Measurements from ENCODE around the gene GANC. TPM values are rescaled to one million over a fixed set of nuclear protein-coding genes. Genes with fewer than 3 reads are reported as not detected.

Gene GANC
- total RNA-seq, 1 donor from 2014 or later = 12.5 TPM

DNA sequence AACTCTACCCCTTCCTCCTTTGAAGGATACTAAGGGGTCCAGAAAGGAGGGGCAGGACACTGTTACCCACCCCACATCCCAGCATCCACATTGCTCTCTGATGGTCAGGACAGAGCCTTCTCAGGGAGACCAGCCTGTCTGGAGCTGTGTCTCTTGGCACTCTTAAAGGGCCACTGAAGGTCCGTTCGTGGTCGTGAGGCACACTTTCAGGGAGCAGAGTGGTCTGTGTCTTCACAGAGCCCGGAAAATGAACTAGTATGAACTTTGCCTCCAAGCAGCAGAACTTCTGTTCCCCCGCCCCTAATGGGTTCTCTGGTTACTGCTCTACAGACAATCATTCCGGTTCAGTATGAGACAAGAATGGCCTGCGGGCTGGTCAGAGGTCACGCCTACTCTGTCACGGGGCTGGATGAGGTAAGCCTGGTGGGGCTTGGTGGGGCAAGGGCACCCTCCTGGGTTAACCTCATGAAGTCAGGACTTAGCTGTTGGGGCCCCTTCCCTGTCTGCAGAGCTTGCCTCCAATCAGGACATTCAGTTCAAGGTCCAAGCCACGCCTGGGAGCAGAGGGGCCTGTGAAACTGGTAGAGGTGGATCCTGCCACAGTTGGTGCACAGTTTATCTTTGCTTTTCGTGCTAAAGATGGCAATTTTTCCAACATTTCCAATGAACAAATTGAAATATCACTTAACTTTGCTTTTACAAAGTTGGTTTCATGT is 119.5 kb downstream of the GANC start:
- FAIRE-seq (no peak), DNase-seq (ENCODE audit: low read depth) (no peak)
- no peak overlapping the region for H3K9ac ChIP-seq (ENCODE audit: low read length)
- H3K4me3 ChIP-seq (ENCODE audit: insufficient read depth, low read depth, low read length) = no peak overlapping the region
- no peak overlapping the region for H2AFZ ChIP-seq (ENCODE audit: low read depth, low read length)
- H3K36me3 ChIP-seq (ENCODE audit: insufficient read depth, low read length) = no peaks in the 10 kb centered on the region
- Mint-ChIP-seq H3K4me3 (ENCODE audit: unreplicated experiment) (no peak overlapping the region), H3K27ac (ENCODE audit: unreplicated experiment) (no peak overlapping the region), H3K9me3 (ENCODE audit: unreplicated experiment) (no peaks in the 10 kb centered on the region), H3K4me1 (ENCODE audit: low read depth, unreplicated experiment) (no peaks in the 10 kb centered on the region), H3K27me3 (ENCODE audit: low read depth, unreplicated experiment) (peaks cover 9% of the 10 kb centered on the region), H3K36me3 (ENCODE audit: low read depth, unreplicated experiment) (peaks cover 6% of the 10 kb centered on the region)
- TF ChIP-seq, protein P1, sequence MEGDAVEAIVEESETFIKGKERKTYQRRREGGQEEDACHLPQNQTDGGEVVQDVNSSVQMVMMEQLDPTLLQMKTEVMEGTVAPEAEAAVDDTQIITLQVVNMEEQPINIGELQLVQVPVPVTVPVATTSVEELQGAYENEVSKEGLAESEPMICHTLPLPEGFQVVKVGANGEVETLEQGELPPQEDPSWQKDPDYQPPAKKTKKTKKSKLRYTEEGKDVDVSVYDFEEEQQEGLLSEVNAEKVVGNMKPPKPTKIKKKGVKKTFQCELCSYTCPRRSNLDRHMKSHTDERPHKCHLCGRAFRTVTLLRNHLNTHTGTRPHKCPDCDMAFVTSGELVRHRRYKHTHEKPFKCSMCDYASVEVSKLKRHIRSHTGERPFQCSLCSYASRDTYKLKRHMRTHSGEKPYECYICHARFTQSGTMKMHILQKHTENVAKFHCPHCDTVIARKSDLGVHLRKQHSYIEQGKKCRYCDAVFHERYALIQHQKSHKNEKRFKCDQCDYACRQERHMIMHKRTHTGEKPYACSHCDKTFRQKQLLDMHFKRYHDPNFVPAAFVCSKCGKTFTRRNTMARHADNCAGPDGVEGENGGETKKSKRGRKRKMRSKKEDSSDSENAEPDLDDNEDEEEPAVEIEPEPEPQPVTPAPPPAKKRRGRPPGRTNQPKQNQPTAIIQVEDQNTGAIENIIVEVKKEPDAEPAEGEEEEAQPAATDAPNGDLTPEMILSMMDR (IDR thresholded peaks at IDR 0.05; ENCODE audit: insufficient read depth, low read depth, low read length) = no peak
- no peak for TF ChIP-seq EZH2 (IDR thresholded peaks at IDR 0.05; ENCODE audit: insufficient read depth, low read length)
- peaks cover 2% of the 10 kb centered on the region for H3K9me3 ChIP-seq (ENCODE audit: insufficient read depth, low read depth, low read length)
- no peak overlapping the region for H3K27ac ChIP-seq (ENCODE audit: low read depth, low read length)
- no peaks in the 10 kb centered on the region for H4K20me1 ChIP-seq (ENCODE audit: insufficient read depth, low read length)
- H3K4me2 ChIP-seq (ENCODE audit: low read length) = no peak overlapping the region
- H3K79me2 ChIP-seq (ENCODE audit: insufficient read depth, low read length) = no peaks in the 10 kb centered on the region
- H3K27me3 ChIP-seq (ENCODE audit: insufficient read depth, low read length) = no peaks in the 10 kb centered on the region
- H3K4me1 ChIP-seq (ENCODE audit: insufficient read depth, low read length) = no peaks in the 10 kb centered on the region

DNA sequence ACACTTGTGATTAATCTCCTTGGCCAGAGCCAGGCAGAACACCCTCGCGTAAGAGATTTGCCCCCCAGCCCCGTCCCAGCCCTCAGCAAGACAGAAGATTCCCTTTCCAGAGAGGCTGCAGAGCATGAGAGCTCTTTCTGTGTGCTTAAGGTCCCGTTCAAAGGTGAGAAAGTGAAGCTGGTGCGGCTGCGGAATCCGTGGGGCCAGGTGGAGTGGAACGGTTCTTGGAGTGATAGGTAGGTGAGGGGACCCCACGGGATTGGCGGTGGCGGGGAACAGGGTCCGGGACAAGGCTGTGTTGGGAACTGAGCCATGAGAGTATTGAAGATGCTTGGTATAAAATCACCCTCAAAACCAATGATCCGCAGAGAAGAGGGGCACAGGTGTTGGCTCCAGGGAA is 121.1 kb downstream of the GANC start:
- TF ChIP-seq, protein P1 (IDR thresholded peaks at IDR 0.05; ENCODE audit: insufficient read depth, low read depth, low read length) = no peak
- no peak for TF ChIP-seq EZH2 (IDR thresholded peaks at IDR 0.05; ENCODE audit: insufficient read depth, low read length)
- Mint-ChIP-seq H3K4me1 (ENCODE audit: low read depth, unreplicated experiment) (no peaks in the 10 kb centered on the region), H3K27me3 (ENCODE audit: low read depth, unreplicated experiment) (peaks cover 5% of the 10 kb centered on the region), H3K36me3 (ENCODE audit: low read depth, unreplicated experiment) (peaks cover 4% of the 10 kb centered on the region), H3K9me3 (ENCODE audit: unreplicated experiment) (no peaks in the 10 kb centered on the region), H3K27ac (ENCODE audit: unreplicated experiment) (no peak overlapping the region), H3K4me3 (ENCODE audit: unreplicated experiment) (peak overlapping the region; percentile 18)
- Histone ChIP-seq H3K4me1 (ENCODE audit: insufficient read depth, low read length) (no peaks in the 10 kb centered on the region), H3K4me3 (ENCODE audit: insufficient read depth, low read depth, low read length) (no peak overlapping the region), H3K9me3 (ENCODE audit: insufficient read depth, low read depth, low read length) (peaks cover 2% of the 10 kb centered on the region), H3K27me3 (ENCODE audit: insufficient read depth, low read length) (no peaks in the 10 kb centered on the region), H3K9ac (ENCODE audit: low read length) (no peak overlapping the region), H2AFZ (ENCODE audit: low read depth, low read length) (no peak overlapping the region), H3K79me2 (ENCODE audit: insufficient read depth, low read length) (no peaks in the 10 kb centered on the region), H3K27ac (ENCODE audit: low read depth, low read length) (no peak overlapping the region), H4K20me1 (ENCODE audit: insufficient read depth, low read length) (no peaks in the 10 kb centered on the region), H3K4me2 (ENCODE audit: low read length) (no peak overlapping the region), H3K36me3 (ENCODE audit: insufficient read depth, low read length) (no peaks in the 10 kb centered on the region)
- FAIRE-seq (no peak), DNase-seq (ENCODE audit: low read depth) (no peak)

DNA sequence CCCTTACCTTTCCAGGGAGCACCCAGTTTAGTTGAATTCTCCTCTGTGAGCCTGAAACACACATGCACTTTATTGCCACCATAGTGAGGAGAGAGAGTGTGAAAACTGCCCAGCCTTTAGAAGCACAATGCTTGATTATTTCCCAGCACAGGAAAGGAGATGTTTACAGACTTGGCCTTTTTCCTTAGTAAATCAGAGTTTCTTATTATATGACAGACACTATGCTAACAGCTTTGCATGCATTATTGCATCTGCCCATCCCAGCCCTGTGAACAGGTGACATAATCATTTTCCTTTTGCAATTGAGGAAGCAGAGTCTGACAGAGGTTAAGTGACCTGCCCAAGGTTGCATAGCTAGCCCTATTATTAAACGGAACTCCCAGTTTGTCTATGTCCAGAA is 122.8 kb downstream of the GANC start:
- no peaks in the 10 kb centered on the region for H3K4me1 Mint-ChIP-seq (ENCODE audit: low read depth, unreplicated experiment)
- FAIRE-seq = no peak

More for the DNA sequence above, 122.8 kb downstream of the GANC start:
- no peak overlapping the region for H3K27ac Mint-ChIP-seq (ENCODE audit: unreplicated experiment)
- H3K36me3 Mint-ChIP-seq (ENCODE audit: low read depth, unreplicated experiment) = no peaks in the 10 kb centered on the region
- Histone ChIP-seq H3K79me2 (ENCODE audit: insufficient read depth, low read length) (no peaks in the 10 kb centered on the region), H2AFZ (ENCODE audit: low read depth, low read length) (no peak overlapping the region), H3K4me2 (ENCODE audit: low read length) (no peak overlapping the region), H3K36me3 (ENCODE audit: insufficient read depth, low read length) (no peaks in the 10 kb centered on the region), H4K20me1 (ENCODE audit: insufficient read depth, low read length) (no peaks in the 10 kb centered on the region), H3K4me3 (ENCODE audit: insufficient read depth, low read depth, low read length) (no peak overlapping the region), H3K27ac (ENCODE audit: low read depth, low read length) (no peak overlapping the region), H3K9me3 (ENCODE audit: insufficient read depth, low read depth, low read length) (no peaks in the 10 kb centered on the region), H3K4me1 (ENCODE audit: insufficient read depth, low read length) (no peaks in the 10 kb centered on the region), H3K27me3 (ENCODE audit: insufficient read depth, low read length) (no peaks in the 10 kb centered on the region), H3K9ac (ENCODE audit: low read length) (no peak overlapping the region)
- peaks cover 5% of the 10 kb centered on the region for H3K27me3 Mint-ChIP-seq (ENCODE audit: low read depth, unreplicated experiment)
- no peak for DNase-seq (ENCODE audit: low read depth)
- H3K4me3 Mint-ChIP-seq (ENCODE audit: unreplicated experiment) = no peak overlapping the region
- no peak for TF ChIP-seq EZH2 (IDR thresholded peaks at IDR 0.05; ENCODE audit: insufficient read depth, low read length)
- TF ChIP-seq, protein P1 (IDR thresholded peaks at IDR 0.05; ENCODE audit: insufficient read depth, low read depth, low read length) = no peak
- H3K9me3 Mint-ChIP-seq (ENCODE audit: unreplicated experiment) = no peaks in the 10 kb centered on the region
